GM19463 (cell line): ENCODE data around the gene ZFP42.
"Not testable (repeated sequence)": the region's sequence is repeated elsewhere in the genome, so short reads cannot be mapped to it uniquely, and the experiment has no call there.

Experiments
- ATAC-seq: cut with Tn5 transposase; IDR thresholded peaks from one replicate; pipeline ENCODE4 v1.9.1; 2021; ENCODE audit warnings: mild to moderate bottlenecking, moderate library complexity; ENCODE audit not compliant: unreplicated experiment

Gene ZFP42

DNA sequence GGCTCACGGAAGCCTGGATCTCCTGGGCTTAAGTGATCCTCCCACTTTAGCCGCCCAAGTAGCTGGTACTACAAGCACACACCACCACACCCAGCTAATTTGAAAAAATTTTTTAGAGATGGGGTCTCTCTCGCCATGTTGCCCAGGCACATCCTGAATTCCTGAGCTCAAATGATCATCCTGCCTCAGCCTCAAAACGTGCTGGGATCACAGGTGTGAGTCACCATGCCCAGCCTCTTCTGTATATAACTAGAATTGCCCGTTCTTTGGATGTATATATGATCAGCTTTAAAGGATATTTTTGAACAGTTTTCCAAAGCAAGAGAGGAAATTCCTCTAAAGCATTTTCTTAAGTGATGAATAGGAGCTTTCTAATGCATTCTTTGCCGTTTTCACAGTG is 22.7 kb downstream of the ZFP42 start:
- ATAC-seq = no peak

DNA sequence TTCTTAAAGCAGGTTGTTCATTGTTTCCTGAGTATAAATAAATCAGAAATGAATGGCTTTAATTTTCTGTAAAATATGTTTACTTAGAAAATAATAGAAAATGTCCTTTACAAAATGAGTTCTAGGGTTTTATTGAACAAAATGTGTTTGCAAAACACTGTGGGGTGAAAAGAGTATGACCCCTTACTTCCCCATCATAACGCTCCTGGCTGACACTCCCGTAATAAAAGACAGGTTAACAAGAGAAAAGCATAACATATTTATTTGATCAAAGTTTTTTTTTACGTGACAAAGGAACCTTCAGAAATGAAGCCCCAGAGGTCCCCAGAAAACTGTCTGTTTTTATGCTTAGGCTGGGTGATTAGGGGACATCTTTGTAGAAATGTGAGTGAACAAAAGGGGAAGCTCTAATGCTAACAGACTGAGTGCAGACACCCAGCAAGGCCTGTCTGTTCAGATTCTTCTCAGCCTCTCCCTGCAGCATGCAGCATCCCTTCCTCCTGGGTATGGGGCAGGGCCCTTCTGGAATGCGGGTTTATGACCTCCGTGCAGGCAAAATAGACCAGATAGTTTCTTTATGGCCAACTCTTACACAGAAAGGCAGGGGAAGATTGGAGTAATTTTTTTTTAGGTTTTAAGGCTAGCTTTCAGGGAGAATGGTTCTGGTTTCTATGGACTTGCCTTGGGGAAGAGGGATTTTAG is 26.1 kb downstream of the ZFP42 start:
- no peak for ATAC-seq

DNA sequence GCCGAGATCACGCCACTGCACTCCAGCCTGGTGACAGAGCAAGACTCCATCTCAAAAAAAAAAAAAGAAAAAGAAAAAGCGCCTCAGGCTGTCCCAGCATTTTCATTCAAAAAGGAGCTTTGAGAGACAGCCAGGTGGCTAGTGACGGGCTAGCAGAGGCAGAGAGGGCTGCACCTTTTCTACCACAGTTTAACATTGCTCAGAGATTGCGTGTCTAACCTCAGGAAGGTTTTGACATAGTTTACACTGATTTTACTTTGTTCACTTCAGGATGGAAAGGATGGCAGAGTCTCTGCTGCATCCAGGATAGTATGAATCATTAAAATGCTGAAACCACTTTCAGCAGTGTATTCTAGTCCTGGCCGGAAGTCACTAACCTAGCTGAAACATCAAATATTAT is 28.1 kb downstream of the ZFP42 start:
- ATAC-seq = no peak

DNA sequence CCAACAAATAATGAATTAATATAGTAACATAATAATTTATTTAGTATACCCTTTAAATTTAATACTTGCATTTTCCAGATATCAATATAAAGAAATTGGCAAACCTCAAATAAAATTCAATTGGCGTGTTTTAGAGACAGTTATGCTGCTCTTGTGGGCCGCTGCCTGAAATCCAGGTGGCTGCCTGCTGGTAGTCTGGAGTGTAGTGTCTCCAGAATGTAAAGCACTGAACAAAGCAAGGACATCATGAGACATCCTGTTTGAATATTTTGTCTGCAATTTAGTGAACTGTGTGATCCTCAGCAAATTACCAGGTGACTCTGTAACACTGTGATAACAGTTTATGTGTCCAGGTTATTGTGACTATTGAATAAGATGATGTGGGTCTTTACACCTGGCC is 29.9 kb downstream of the ZFP42 start:
- no peak for ATAC-seq

DNA sequence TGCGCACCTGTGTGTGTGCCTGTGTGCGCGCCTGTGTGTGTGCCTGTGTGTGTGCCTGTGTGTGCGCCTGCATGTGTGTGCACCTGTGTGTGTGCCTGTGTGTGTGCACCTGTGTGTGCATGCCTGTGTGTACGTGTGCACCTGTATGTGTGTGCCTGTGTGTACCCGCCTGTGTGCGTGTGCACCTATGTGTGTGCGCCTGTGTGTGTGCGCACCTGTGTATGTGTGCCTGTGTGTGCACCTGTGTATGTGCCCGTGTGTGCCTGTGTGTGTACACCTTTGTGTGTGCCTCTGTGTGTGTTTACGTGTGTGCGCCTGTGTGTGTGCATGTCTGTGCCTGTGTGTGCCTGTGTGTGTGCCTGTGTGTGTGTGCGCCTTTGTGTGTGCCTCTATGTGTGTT is 33.5 kb downstream of the ZFP42 start:
- no peak for ATAC-seq

DNA sequence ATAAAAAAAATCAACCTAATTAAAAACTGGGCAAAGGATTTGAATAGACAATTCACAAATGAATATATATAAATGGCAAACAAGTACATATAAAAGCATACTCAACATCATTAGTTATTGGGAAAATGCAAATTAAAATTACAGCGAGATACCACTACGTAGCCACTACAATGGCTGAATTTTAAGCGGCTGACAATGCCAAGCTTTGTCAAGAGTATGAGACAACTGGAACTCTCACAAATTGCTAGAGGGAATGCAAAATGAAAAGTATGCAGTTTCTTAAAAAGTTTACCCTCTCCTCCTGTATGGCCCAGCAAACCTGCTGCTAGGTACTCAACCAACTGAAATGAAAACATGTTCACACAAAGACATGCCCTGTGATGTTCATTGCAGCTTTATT is 34.8 kb downstream of the ZFP42 start:
- ATAC-seq = no peak

DNA sequence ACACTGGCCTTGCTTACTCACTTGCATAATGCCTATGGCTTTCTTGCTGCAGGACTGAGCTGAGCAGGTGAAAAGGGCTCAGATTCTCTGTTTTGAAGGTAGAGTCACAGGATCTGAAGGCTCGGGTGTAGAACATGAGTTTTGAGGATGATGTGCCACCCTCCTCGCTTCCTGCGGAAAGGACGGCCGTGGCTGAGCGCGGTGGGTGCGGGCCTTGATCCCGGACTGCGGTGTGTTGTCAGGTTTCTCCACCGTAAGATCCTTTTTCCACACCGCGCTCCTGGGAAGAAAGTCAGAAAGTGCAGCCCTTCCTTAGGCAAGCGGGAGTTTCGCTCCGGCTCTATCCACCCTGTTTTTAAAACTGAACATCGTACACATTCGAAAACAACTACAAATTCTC is 36.2 kb downstream of the ZFP42 start:
- ATAC-seq = no peak

DNA sequence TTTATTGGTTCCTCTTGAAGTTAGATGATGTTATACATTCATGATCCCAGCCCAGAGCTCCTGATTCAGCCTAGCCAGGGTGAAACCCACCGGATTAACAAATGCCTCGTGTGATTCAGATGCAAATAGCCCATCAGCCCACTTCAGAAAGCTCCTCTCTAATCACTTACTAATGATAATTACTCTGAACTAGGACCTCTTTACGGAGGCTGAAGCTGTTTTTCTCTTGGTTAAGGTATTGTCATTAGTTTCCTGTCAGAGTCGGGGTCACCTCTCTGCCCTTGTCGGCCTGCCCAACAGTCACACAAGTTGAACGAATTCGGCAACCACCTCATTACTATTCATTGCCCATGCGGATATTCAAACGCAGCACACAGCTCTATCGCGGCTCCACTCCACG is 36.6 kb downstream of the ZFP42 start:
- ATAC-seq = no peak

DNA sequence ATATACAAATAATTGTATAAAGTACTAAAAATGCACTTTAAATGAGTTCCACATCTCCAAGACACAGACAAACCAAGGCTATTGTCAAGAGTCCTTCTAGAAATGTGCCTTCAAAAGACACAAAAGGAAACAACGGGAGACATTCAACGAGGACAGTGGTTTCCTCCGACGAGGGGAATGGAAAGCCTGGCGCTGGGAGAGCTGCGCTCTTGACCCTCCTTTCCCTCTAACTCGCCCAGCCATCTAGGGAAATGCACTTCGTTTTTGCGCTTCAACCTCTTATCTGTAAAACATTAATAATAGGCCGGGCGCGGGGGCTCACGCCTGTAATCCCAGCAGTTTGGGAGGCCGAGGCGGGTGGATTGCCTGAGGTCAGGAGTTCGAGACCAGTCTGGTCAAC is 37.0 kb downstream of the ZFP42 start:
- ATAC-seq = no peak

DNA sequence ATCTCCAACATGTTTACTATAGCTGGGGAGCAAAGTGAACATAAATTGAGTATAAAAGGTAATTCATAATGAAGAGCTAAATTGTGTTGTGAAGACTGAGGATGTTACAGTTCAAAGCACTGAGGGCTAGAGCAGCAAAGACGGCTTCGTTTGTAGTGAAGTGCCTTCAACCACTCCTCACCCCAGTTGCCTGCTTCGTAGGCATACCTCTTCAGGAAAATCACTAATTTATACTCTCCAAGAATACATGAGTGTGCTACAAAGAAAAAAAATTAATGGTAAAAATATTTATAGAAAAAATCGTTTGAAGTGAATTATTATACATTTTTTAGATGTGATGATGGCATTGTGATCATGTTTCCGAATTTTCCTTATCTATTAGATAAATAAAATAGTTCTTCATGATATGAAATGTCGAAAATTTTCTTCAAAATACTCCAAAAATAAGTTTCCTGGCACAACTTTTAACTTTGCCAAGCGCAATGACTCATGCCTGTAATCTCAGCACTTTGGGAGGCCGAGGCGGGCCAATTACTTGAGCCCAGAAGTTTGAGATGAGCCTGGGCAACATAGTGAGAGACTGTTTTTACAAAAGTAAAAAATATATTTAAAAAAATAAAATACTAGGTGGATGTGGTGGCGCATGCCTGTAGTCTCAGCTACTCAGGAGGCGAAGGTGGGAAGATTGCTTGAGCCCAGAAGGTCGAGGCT is 41.6 kb downstream of the ZFP42 start:
- no peak for ATAC-seq

DNA sequence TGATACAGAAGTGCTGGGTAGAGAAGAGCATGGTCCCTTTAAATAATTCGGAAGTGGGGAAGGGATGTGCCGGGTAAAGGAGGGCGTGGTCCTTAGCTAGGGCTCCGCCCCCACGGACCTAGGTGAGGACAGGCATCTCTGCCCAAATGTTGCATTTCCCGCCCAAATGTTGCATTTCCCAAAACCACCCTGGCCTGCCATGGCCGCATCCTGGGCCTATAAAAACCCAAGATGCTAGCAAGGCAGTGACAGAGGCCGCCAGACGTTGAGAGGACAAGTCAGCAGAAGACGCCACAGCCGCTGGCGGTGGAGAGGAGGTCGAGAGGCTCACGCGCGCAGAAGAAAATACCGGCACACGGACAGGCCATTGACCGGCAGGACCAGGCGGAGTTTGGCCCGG is 46.1 kb downstream of the ZFP42 start:
- no peak for ATAC-seq

DNA sequence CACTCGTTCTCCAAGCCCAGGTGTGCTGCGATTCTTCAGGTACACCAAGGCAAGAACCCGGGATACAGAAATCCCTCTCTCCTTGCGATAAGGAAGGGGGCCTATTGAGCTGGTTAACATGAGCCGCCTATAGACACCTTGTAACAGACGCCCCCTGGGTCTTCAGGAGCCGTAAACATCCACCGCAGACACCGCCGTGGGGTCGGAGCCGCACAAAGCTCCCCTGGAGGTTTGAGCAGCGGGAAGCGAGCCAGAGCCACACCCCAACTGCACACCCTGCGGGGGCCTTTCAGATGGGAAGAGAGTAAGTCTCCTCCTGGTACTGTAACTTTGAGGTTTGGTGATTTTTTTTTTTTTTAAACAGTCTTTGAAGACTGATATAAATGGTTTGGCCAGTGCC is 46.6 kb downstream of the ZFP42 start:
- ATAC-seq = no peak

DNA sequence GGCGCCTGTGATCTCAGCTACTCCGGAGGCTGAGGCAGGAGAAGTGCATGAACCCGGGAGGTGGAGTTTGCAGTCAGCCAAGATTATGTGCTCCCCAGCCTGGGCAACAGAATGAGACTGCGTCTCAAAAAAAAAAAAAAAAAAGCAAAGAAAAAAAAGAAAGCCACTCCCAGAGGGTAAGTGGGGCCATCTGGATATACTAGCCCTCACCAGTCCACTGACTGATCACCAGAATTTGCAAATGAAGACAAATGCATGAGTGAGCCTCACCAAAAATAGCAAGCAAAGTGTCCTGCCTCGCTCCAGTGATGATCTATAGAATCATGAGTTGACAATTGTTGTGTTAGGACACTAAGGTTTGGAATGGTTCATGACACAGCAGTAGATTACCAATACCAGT is 47.6 kb downstream of the ZFP42 start:
- no peak for ATAC-seq

DNA sequence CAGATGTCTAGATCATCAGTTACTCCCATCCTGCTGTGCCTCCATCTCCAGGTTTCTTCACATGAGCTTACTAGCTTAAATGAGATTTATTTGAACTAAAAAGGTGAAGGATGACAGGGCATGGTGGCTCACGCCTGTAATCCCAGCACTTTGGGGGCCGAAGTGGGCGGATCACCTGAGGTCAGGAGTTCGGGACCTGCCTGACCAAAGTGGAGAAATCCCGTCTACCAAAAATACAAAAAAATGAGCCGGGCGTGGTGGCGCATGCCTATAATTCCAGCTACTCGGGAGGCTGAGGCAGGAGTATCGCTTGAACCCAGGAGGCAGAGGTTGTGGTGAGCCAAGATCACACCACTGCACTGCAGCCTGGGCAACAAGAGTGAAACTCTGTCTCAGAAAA is 49.9 kb downstream of the ZFP42 start:
- ATAC-seq = not testable (repeated sequence)

DNA sequence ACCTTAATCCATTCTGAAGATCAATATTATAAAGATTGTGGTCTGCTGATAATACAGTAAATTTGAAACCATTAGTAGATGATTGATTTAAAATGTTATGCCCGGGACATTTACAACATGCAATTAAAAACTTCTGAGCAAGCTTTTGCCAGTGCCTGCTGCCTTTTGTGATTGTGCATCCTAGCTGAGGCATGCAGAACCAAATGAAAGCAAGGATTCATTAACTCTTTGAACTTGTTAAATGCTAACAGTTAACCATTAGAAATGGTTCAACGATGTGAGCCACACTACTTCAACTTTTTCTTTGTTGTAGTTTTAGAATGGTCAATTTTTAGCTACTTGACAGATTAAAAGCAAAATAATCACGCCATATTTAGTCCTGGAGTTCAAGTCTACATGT is 51.1 kb downstream of the ZFP42 start:
- no peak for ATAC-seq

DNA sequence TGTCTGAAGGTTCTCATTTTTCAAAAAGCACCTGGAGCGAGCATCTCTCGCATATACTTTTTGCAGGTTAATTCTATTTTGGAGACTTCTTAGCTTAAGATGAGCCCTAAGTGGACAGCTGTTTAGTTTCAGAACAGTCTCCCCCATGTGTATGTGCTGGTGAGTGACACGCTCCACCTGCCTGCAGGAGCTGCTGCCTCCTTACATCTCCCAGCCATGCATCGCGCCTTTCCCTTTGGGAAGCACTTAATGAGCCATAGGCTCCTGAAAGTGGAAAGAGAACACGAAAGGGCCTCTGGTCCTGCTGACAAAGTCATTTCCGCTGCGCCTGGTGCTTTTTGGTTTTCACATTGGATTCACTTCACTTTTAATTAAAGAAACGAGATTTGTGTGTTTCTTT is 57.7 kb downstream of the ZFP42 start:
- ATAC-seq = no peak
